Gastroesophageal sphincter (tissue), 3 donors: ENCODE results near the gene GPR17.

Experiments used
- CTCF ChIP-seq, 4 experiments: fragments of 200-600 bp in 2 of 4; fragments of 450-650 bp in 2 of 4; sonication (generic) in 1 of 4; IDR thresholded peaks; one replicate each; pipeline ENCODE4 v1.5.1; 2017 to 2019; ENCODE audit warnings: antibody characterized with exemption in 4 of 4, mild to moderate bottlenecking in 2 of 4, moderate library complexity in 2 of 4
- POLR2AphosphoS5 ChIP-seq: sonication (generic); formaldehyde crosslinking; IDR thresholded peaks from one replicate; pipeline ENCODE4 v1.6.1; 2017; ENCODE audit warnings: antibody characterized with exemption

- TF ChIP-seq CTCF (IDR thresholded peaks at IDR 0.05), result no peak
- TF ChIP-seq POLR2AphosphoS5, result no peak
Measured at GRCh38 chr2:127624756-127625571, 21.0 kb upstream of the GPR17 start.
